Cardiac muscle cell (in vitro differentiated cells and primary cell): ENCODE measurements around the gene IFFO2. TPM values are rescaled to one million over a fixed set of nuclear protein-coding genes. Genes with fewer than 3 reads are reported as not detected.

Experiments used
- DNase-seq, 2 donors: peaks; one replicate each; pipeline versions ENCODE4 v3.0.0 to v3.0.0-alpha.2; 2010 to 2017; ENCODE audit warnings: low read depth in 1 of 2, low spot score in 1 of 2
- H3K27ac ChIP-seq: fragments of 200-600 bp; sonication (generic); 2 replicates; pipeline ENCODE4 v1.5.1; 2016
- H3K27me3 ChIP-seq: fragments of 200-600 bp; sonication (generic); 2 replicates; pipeline ENCODE4 v1.6.0; 2016; ENCODE audit warnings: control low read depth
- H3K36me3 ChIP-seq: fragments of 200-600 bp; sonication (generic); 2 replicates; pipeline ENCODE4 v1.5.1; 2016; ENCODE audit warnings: control low read depth
- H3K4me1 ChIP-seq: fragments of 200-600 bp; sonication (generic); 2 replicates; pipeline ENCODE4 v1.8.1; 2017; ENCODE audit warnings: low read depth, mild to moderate bottlenecking, mixed run types
- H3K4me3 ChIP-seq: fragments of 200-600 bp; sonication (generic); 2 replicates; pipeline ENCODE4 v1.5.1; 2016; ENCODE audit warnings: mild to moderate bottlenecking
- H3K9me3 ChIP-seq: fragments of 200-600 bp; sonication (generic); 2 replicates; pipeline ENCODE4 v1.5.1; 2017; ENCODE audit warnings: low read depth, mild to moderate bottlenecking, control low read depth
- polyA plus RNA-seq: library from polyadenylated mRNA; unstranded; fragments of >200 nt; fragmentation: Nextera tagmentation; extraction: Ambion mirVana; gene quantifications from 2 replicates; pipeline ENCODE4 v1.2.1, GENCODE V29; 2016
- total RNA-seq: library from RNA; depleted of rRNA; stranded (reverse); fragments of >200 nt; gene quantifications from 2 replicates; pipeline ENCODE4 v1.2.3, GENCODE V29; 2016
- TF ChIP-seq, protein P1 (sequence below): IDR thresholded peaks from 2 replicates; pipeline ENCODE4 v1.5.1; 2012; ENCODE audit warnings: low read depth, mild to moderate bottlenecking, low read length

IFFO2 gene
- total and polyA plus RNA-seq, 2 experiments from 2014 or later, result 0.78 to 18.5 TPM

GRCh38 chr1:18866846-18867245, 89.6 kb downstream of the IFFO2 start:
- TF ChIP-seq, protein P1, sequence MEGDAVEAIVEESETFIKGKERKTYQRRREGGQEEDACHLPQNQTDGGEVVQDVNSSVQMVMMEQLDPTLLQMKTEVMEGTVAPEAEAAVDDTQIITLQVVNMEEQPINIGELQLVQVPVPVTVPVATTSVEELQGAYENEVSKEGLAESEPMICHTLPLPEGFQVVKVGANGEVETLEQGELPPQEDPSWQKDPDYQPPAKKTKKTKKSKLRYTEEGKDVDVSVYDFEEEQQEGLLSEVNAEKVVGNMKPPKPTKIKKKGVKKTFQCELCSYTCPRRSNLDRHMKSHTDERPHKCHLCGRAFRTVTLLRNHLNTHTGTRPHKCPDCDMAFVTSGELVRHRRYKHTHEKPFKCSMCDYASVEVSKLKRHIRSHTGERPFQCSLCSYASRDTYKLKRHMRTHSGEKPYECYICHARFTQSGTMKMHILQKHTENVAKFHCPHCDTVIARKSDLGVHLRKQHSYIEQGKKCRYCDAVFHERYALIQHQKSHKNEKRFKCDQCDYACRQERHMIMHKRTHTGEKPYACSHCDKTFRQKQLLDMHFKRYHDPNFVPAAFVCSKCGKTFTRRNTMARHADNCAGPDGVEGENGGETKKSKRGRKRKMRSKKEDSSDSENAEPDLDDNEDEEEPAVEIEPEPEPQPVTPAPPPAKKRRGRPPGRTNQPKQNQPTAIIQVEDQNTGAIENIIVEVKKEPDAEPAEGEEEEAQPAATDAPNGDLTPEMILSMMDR, result no peak
- no peaks in the 10 kb centered on the region for H3K36me3 ChIP-seq
- no peak overlapping the region for H3K4me3 ChIP-seq
- no peak overlapping the region for H3K27ac ChIP-seq
- H3K9me3 ChIP-seq, result no peaks in the 10 kb centered on the region
- H3K27me3 ChIP-seq, result peaks cover 3% of the 10 kb centered on the region
- no peak for DNase-seq
- no peaks in the 10 kb centered on the region for H3K4me1 ChIP-seq

GRCh38 chr1:18866314-18866713, 90.2 kb downstream of the IFFO2 start:
- H3K4me1 ChIP-seq, result no peaks in the 10 kb centered on the region
- H3K27me3 ChIP-seq, result peaks cover 3% of the 10 kb centered on the region
- H3K4me3 ChIP-seq, result no peak overlapping the region
- H3K36me3 ChIP-seq, result no peaks in the 10 kb centered on the region
- no peak for DNase-seq
- H3K9me3 ChIP-seq, result no peaks in the 10 kb centered on the region
- no peak overlapping the region for H3K27ac ChIP-seq
- TF ChIP-seq, protein P1, result no peak

GRCh38 chr1:18865176-18865575, 91.3 kb downstream of the IFFO2 start:
- no peak for DNase-seq
- Histone ChIP-seq H3K4me1 (no peaks in the 10 kb centered on the region), H3K9me3 (no peaks in the 10 kb centered on the region), H3K36me3 (no peaks in the 10 kb centered on the region), H3K27ac (no peak overlapping the region), H3K4me3 (no peak overlapping the region), H3K27me3 (peaks cover 3% of the 10 kb centered on the region)
- TF ChIP-seq, protein P1, result no peak

DNA sequence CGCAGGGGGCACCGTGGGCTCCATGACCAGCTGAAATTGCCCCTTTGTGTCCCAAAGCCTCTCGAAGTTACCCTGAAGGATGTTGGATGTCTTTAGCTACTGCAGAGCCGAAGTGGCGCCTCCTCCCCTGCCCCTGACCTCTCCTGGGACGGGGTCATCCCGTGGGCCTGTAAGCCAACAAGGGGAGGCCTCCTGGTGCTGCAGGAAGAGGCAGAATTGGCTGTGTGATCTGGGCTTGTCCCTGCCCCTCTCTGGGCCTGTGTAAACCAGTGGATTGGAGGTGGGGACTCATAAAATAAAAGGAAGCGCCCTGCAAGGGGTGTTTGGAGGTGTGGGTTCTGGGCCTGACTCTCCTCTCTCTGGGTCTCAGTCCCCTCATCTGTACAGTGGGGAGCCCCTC, 94.9 kb downstream of the IFFO2 start:
- no peaks in the 10 kb centered on the region for H3K9me3 ChIP-seq
- H3K27ac ChIP-seq, result no peak overlapping the region
- TF ChIP-seq, protein P1, result no peak
- H3K36me3 ChIP-seq, result no peaks in the 10 kb centered on the region
- no peak overlapping the region for H3K4me3 ChIP-seq
- peaks cover 3% of the 10 kb centered on the region for H3K27me3 ChIP-seq
- H3K4me1 ChIP-seq, result no peaks in the 10 kb centered on the region
- no peak for DNase-seq

- H3K36me3 ChIP-seq, result no peaks in the 10 kb centered on the region
- TF ChIP-seq, protein P1, result no peak
- no peak overlapping the region for H3K27ac ChIP-seq
- DNase-seq, result no peak
- peaks cover 3% of the 10 kb centered on the region for H3K27me3 ChIP-seq
- H3K4me1 ChIP-seq, result no peaks in the 10 kb centered on the region
- no peak overlapping the region for H3K4me3 ChIP-seq
- no peaks in the 10 kb centered on the region for H3K9me3 ChIP-seq
Measured at GRCh38 chr1:18861082-18861481, 95.4 kb downstream of the IFFO2 start.

GRCh38 chr1:18859560-18859959, 96.9 kb downstream of the IFFO2 start, which contains the start of gene TAS1R2:
TAS1R2 (minus strand) TSS chr1:18859660; CDS start chr1:18859660, 0 bp downstream.
- Histone ChIP-seq H3K27me3 (peaks cover 7% of the 10 kb centered on the region), H3K36me3 (no peaks in the 10 kb centered on the region), H3K27ac (no peak within 1 kb of the TSS), H3K9me3 (no peaks in the 10 kb centered on the region), H3K4me1 (no peaks in the 10 kb centered on the region), H3K4me3 (no peak within 1 kb of the TSS)
- TF ChIP-seq, protein P1, result no peak
- no peak for DNase-seq
